ENCODE measurements around the gene ZNF24. TPM values are rescaled to one million over a fixed set of nuclear protein-coding genes. Genes with fewer than 3 reads are reported as not detected.

The ZNF24 gene
- total and polyA plus RNA-seq, 12 donors = 16.3 to 75.6 (median 44.5) TPM

- peaks cover 0 to 11% of the 10 kb centered on the region in 2 donors for H3K4me1 ChIP-seq (replicated peaks in 1 of 2)
- intact Hi-C loops (cut with DNase I) = no loop called here
- H3K27me3 ChIP-seq = no peaks in the 10 kb centered on the region
- WGBS, 4 donors = 85 to 96% (median 91%) methylated on average over 4 of the region's 4 CpGs
- peaks cover 0 to 81% of the 10 kb centered on the region in 2 donors for H3K36me3 ChIP-seq (replicated peaks in 1 of 2)
- no peaks in the 10 kb centered on the region for H3K9me3 ChIP-seq (replicated peaks in 1 of 3)
- H3K27ac ChIP-seq = no peak overlapping the region
- no peak overlapping the region for H3K4me3 ChIP-seq
- no peak for DNase-seq
- no peak for TF ChIP-seq CTCF (IDR thresholded peaks at IDR 0.05)
- TF ChIP-seq POLR2A (IDR thresholded peaks at IDR 0.05) = no peak
Observed at GRCh38 chr18:35335866-35336265, 8.4 kb downstream of the ZNF24 start.

GRCh38 chr18:35334821-35335220 is 9.4 kb downstream of the ZNF24 start:
- intact Hi-C loops (cut with DNase I) = no loop called here
- no peaks in the 10 kb centered on the region for H3K9me3 ChIP-seq (replicated peaks in 1 of 3)
- H3K27me3 ChIP-seq = no peaks in the 10 kb centered on the region
- peaks cover 0 to 4% of the 10 kb centered on the region in 2 donors for H3K4me1 ChIP-seq (replicated peaks in 1 of 2)
- WGBS, 4 donors = 77 to 83% (median 80%) methylated on average over 3 of the region's 3 CpGs
- TF ChIP-seq CTCF (IDR thresholded peaks at IDR 0.05) = no peak
- no peak for TF ChIP-seq POLR2A (IDR thresholded peaks at IDR 0.05)
- no peak overlapping the region for H3K4me3 ChIP-seq
- no peak for DNase-seq
- H3K27ac ChIP-seq = no peak overlapping the region
- peaks cover 0 to 75% of the 10 kb centered on the region in 2 donors for H3K36me3 ChIP-seq (replicated peaks in 1 of 2)

- no peaks in the 10 kb centered on the region for H3K9me3 ChIP-seq (replicated peaks in 1 of 3)
- 94 to 100% (median 97%) methylated on average over 1 of the region's 1 CpG for WGBS, 4 donors
- intact Hi-C loops (cut with DNase I) = no loop called here
- no peaks in the 10 kb centered on the region for H3K27me3 ChIP-seq
- no peak for TF ChIP-seq CTCF (IDR thresholded peaks at IDR 0.05)
- no peak for TF ChIP-seq POLR2A (IDR thresholded peaks at IDR 0.05)
- DNase-seq = no peak
- peaks cover 0 to 68% of the 10 kb centered on the region in 2 donors for H3K36me3 ChIP-seq (replicated peaks in 1 of 2)
- no peak overlapping the region for H3K27ac ChIP-seq
- H3K4me3 ChIP-seq = no peak overlapping the region
- H3K4me1 ChIP-seq (replicated peaks in 1 of 2) = no peaks in the 10 kb centered on the region
Observed at GRCh38 chr18:35334212-35334611, 10.0 kb downstream of the ZNF24 start.

- H3K27me3 ChIP-seq = no peaks in the 10 kb centered on the region
- TF ChIP-seq POLR2A (IDR thresholded peaks at IDR 0.05) (no peak), CTCF (IDR thresholded peaks at IDR 0.05) (no peak)
- no peak overlapping the region for H3K4me3 ChIP-seq
- 84 to 91% (median 88%) methylated on average over 4 of the region's 4 CpGs for WGBS, 4 donors
- no peaks in the 10 kb centered on the region for H3K9me3 ChIP-seq (replicated peaks in 1 of 3)
- DNase-seq = no peak
- intact Hi-C loops (cut with DNase I) = no loop called here
- peaks cover 0 to 42% of the 10 kb centered on the region in 2 donors for H3K36me3 ChIP-seq (replicated peaks in 1 of 2)
- no peaks in the 10 kb centered on the region for H3K4me1 ChIP-seq (replicated peaks in 1 of 2)
- no peak overlapping the region for H3K27ac ChIP-seq
Observed at GRCh38 chr18:35331367-35332087, 12.7 kb downstream of the ZNF24 start.

All from adrenal gland (tissue), 12 donors.